Activated T-cell treated with anti-CD3 and anti-CD28 coated beads for 1 hour (primary cell): ENCODE results near the gene XXYLT1.

Experiments used
- DNase-seq: peaks from one replicate; pipeline ENCODE4 v3.0.0-alpha.2; 2020; ENCODE audit warnings: low read depth

Gene XXYLT1

DNA sequence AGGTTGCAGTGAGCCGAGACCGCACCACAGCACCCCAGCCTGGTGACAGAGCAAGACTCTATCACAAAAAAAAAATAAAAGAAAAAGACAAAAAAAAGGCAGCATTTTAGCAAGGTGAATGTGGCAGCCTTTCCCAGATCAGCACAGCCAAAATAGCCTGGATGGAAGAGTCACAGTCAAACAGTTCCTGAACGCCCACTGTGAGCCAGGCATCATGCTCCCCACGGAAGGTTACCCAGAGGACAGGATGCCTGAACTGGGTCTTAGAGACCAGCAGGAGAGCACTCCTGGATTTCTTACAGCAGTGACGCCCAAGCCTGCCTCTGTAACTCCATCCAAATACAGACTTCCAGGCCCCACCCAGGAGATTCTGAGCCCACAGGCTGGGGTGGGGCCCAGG, 4.5 kb downstream of the XXYLT1 start:
- DNase-seq: no peak

DNA sequence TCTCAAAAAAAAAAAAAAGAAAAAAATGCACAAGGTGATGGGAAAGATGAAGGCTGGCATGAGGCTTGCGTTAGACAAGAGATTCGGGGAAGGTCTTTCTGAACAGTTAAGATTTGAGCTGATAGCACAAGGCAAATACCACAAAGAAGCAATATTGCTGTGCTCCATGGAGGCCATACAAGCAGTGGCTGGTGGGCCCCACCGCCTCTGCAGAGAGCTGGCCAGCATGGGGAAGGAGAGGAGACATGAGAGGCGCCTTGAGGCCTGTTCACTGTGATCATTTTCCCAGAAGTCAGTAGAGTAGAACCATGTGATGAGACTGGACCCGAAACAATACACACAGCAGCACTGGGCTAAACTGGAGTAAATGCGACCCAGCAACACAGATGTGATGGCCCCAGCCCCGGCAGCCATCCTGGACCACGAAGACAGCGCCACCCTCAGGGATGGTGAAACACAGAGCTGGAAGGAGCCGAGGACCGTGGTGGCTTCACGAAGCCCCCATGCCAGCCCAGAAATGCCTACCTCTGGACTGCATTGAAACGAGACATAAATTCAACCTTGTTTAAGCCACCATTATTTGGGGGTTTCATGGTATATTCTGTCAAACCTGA, 5.5 kb downstream of the XXYLT1 start:
- DNase-seq: no peak

DNA sequence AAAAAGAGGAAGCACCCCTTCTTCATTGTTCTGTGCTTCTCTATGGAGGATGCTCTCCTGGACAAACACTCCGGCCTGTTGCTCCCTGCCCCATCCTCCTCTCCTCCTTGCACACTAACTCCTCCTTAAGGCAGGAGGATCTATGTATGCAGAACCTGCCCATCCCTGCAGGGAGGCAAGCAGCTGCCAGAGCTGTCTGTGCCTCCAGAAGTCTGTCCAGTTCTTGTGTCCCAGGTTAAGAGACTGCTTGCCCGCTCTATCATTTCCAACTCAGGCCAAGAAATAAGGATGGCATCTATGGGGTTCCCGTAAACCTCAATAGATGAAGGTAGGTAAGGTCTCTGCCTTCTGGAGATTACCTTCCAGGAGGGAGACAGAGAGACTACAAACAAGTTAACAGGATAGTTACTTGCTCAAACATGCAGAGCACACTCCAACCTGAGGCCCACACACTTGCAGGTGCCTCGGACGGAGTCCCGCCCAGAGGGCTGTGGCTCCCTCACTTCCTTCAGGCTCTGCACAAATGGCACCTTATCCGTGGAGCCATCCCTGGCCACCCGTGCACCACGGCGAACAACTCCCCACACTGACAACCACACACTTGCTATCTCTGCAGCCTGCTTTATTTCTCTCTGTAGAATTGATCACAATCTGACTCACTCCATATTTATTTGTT, 6.9 kb downstream of the XXYLT1 start:
- no peak for DNase-seq

DNA sequence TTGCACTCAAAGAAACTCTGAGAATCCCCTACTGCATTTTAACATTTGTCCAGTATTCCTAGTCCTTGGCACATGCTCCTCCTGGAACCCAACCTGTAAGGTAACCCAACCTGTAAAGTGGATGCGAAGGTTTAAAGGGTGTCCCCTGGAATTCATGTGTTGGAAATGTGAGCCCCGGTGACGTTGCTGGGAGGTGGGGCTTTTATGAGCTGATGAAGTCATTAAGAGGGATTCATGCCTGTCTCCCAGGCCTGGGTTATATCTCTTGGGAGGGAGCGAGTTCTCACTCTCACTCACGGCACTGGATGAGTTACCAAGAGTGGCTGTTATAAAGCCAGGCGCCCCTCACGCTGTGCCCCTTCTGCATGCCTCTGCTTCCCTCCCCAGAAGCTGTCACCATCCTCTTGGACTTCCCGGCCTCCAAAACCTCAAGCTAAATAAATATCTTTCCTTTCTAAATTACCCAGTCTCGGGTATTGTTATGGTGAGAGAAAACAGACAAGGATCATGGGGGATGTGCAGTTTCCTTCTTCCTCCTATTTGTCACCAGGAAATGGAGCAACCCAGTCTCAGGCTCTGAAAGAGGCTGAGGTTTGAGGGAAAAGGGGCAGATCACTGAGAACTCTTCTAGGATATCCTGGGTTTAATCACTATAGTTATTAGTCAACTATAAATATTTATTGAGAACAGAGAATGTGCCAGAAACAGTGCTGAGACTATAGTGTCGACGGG, 7.6 kb downstream of the XXYLT1 start:
- DNase-seq: no peak

DNA sequence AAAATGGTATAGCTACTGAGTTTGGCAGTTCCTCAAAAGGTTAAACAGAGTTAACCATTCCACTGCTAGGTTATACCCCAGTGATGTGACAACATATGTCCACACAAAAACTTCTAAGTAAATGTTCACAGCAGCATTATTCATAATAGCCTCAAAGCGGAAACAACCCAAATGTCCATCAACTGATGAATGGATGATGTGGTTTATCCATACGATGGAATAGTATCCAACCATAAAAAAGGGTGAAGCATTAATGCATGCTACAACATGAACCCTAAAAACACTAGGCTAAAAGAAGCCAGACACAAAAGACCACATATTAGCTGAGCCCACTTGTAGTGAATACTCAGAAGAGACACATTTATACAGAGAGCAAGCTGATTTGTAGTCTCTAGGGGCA, 9.0 kb downstream of the XXYLT1 start:
- DNase-seq: no peak

DNA sequence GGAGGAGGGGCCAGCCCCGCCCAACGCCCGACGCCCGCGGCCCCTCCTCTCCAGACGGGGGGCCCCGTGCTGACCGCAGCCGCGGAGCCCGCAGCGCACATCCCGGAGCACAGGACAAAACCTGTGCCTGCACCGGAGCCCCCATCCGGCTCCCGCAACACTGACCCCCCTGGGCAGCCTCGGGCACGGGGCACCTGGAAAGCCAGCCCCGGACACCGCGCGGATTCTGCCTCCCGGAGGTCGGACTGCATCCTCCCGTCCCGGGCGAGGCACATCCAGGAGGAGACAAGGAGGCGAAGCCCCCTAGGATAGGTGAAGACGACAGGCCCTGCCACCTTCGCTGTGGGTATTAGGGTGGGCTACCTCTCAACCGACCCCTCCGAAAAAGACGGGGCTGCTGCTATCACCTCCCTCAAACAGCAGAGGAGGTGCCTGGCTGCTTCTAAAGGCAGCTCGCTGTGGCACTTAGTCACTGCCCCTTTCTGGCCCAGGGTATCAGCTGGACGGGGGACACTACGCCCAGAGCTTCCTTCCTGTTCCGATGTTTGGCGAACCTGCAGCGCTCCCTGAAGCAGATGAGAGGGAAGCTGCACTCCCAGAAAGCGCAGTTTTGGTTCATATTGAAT, 10.6 kb downstream of the XXYLT1 start:
- DNase-seq: no peak

DNA sequence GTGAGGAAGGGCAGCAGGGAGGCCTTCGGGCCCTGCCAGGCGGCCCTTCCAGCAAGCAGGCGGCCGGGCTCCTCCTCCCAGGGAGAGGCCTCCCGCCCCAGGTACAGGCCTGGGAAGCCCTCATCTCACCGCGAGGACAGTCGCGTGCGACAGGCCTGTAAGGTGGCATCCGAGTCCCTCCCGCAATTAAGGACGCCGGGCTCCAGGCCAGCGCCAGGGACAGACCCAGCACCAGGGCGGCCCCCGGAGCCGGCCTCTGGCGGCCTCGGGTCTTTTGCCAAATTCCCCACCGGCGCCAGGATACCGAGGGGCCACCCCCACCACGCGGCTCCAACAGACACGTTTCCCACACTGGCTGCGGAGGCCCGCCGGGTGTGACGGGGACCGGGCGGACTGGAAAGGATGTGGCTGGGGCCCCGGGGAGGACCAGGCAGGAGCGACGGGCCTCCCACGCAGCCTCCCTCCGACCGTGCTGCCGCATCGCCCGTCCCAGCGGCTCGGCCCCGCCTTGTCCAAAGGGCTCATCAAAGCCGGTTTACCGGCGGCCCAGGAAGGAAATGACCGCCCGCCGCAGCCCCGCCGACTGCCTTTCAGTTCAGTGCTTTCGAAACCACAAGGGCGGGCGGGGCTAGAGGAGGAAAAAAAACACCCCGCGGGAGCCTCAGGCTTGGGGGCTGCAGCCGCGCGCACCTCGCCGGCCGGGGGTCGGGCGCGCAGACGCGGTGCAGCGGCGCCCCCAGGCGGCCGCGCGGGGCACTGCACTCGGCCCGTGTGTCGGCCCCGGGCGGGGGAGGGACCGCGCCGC, 11.3 kb downstream of the XXYLT1 start:
- DNase-seq: peak; percentile 76

DNA sequence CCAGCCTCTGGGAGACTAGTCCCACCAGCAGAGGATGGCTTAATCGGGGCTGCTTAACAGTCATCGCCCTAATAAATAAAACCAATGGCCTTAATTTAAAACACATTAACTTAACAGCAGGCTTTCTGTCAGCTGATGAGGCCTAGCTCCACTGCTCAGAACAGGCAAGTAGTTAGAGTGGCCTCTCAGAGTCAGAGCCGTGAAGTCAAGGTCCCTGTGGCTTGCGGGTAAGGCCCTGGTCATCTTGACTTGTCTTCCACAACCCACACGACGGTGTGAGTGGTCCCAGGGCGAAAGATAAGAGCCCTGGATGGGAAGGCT, 11.8 kb downstream of the XXYLT1 start:
- no peak for DNase-seq

DNA sequence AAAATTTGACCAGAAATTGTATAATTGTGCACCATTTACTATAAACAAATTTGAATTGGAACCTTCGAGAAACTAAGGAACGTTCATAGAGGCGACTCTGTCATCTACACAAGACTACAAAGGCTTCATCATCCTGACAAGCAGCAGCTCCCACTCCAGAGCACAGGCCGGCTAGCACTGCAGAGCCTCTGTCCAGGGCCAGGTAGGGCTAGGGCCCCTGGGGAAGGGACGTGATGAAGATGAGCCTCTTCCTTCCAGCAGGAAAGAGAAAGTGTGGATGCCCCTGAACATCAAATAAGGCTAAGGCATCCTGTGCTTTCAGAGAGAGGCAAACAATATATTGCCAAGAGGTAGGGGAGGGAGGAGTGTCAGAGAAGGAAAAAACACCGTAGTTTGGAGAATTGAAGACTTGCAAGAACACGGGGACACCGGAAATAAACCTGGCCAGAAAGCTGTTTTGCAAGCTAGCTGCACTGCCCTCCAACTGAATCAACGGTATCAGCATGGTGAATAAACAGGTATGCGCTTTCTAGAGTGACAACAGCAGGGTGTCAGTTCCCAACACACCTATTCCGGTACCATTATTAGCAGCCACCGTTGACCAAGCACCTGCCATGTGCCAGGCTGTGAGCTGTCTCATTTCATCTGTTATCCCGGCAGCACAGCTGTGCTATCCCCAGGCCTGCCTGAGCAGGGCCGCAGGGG, 12.4 kb downstream of the XXYLT1 start:
- no peak for DNase-seq

DNA sequence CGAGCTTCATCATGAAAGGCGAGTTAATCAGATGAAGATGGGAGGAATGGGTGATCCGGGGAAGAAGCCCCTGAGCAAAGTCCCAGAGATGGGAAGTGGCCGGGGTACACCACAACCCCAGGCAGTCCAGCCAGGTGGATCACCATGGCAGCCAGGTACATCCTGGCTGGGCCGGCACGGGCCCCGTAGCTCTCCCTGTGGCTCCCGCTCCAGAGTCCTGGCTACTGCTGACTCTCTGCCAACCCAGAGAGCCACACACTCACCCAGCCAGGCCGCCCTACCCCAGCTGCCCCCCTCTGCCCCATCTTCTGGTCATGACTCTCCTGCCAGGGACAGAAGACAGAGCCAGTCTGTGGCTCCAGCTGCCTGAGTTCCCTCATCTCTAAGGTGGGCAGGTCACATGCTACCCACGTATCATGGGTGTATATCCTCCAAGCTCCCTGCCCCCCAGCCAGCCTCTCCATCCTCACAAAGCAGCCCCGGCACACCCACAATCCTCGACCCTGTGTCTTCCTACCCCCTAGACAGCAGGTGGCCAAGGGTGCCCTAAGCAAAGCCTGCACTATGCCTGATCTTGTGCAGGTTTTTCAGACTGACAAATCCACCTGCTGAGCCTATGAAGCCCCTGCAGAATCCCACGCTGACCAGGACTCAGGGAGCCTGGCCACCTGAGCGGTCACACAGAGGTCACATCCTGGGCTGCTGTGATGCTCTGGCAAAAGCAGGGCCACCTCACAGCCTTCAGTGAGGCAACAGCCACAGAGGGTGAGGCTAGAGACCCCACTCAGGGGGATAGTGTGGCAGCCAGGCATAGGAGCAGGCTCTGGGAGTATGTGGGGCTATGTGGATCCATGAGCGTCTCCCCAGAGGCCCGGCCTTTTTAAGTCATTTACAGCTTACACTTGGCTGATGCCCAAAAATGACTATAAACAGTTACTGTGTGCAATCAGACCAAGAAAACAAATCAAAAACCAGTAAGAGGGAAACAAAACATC, 13.2 kb downstream of the XXYLT1 start:
- DNase-seq: no peak

DNA sequence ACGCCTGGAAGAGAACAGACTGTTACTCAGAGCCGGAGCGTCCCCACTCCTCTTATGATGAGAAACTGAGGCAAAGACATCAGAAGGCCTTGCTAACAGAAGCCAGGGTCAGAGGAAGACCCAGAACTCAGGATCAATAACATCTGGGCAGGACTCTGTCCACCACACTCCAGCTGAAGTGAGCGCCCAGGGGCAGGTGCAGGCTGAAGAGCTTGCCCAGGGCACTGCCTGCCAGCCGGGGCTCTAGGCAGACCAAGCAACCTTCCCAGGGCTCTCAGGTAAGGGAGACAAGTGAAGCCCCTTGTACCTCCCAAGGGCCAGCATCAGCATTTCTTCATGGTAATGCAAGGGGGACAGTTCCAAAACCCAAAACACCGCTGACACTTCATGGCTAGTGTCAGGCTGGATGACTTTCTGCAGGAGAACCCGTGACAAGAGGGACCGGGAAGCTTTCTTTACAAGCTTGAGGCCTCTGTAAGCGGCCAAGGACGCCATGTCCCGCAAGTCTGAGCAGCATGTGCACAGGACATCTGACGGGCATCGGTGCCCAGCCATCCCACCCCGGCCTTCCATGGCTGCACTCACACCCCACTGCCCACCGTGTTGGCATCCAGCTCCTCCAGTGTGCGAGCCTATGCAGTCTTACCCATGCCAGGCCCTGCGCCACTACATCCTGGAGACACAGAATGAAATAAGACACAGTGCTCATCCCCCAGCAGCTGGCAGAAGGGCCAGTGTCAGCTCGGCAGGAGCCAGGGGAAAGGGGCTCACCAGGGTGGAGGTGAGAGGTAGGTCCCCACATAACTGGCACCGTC, 14.1 kb downstream of the XXYLT1 start:
- DNase-seq: no peak

DNA sequence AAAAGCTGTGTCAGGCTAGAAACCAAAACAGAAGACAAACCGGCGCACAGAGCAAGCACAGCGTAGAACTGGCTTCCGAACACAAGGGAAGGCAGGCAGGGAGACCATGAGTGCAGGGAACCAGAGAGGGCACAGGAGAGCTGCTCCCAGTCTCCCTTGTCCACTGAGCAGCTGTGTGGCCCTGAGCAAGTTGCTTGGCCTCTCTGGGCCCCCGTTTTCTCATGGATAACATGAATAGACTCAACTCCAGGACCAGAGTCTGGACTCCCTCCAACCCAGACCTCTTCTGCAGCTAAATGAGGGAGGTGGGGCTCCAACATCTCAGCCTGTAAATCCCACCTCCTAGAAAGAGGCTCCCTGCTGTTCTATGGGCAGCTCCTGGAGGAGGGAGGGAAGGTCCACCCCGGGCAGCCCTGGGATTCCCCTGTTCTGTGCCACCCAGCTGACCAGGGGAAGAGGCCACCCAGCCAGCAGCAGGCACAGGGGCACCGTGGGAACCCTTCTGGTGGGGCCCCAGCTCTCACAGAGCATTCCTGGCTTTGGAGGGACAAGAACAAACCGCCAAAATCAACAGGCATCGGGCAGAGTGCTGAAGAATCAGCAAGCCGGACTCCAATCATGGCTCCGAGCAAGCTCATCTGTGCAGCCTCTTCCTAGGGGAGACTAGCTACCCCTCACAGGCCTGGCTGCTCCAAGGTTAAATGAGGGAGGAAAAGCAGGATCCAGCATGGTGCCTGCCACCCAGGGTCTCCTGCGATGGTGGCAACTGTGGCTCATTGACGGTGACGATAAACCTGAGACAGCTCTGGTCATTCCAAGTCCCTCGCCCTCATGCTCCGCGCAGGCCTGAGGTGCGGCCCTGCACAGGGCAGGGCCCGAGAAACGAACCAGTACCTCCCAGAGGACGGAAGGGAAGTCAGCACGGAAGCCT, 15.1 kb downstream of the XXYLT1 start:
- no peak for DNase-seq

DNA sequence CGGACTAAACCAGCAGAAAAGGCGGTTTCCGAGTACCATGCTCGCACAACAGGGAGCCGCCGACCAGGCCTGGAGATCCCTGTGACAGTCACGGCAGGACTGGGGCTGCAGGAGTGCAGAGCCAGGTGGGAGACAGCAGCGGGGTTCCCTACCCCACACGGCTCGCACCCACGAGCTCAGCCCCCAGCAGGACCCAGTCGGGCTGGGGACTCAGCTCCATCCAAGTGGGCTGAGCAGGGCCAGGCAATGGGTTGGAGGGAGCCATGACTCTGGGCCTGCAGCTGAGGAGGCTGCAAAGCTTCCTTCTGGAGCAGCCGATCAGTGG, 15.8 kb downstream of the XXYLT1 start:
- DNase-seq: no peak

DNA sequence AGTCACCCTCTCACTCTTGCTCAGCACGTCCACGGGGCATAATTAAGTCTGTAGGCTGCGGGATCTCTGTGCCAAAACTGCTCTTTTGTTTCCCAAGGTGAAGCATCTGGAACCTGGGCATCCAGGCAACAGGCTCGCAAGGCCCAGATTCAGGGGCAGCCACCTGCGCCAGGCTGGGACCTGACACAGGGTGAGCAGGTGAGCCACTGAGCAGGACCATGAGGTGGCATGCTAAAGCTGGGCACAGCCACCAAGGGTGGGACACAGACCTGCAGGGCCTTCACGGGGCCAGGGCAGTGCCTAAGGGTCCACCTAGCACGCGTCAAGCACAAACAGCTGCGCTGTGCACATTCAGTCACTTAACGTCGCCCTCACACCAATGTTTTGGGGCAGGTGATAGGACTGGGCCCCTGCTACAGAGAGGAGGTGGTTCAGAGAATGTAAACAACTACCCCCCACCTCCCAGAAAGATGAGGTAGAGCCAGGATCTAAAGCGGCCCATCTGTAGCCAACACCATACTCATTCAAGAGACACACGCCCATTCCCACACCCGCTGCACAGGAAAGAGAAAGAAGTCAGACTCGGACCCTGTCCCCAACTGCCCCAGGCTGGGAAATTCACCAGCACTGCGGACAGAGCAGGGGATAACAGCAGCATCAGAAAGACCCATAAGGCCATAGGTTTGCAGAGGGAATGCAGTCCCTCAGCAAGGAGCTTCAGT, 16.3 kb downstream of the XXYLT1 start:
- no peak for DNase-seq

DNA sequence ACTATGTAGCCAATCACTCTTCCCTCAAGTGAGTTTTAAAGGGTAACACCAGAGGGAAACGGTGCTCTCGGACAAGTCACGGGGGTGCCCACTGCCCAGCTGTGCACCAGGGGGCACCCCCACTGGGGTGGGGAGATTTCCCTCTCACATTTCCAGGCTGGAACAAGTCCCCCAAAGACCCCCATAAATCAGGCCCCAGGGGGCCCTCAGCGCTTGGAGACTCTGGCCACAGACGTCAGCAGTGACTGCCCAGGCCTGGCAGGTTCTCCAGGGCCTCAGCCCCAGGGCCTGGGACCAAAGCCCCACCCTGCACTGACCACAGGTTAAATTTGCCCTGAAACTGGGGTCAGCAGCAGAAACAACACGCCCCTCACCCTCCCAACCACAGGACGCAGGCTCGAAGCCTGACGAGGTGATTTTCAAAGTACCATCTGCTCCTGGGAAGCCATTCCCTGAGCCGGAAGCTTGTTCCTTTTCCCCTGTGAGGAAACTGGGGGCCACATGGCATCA, 17.0 kb downstream of the XXYLT1 start:
- DNase-seq: no peak

DNA sequence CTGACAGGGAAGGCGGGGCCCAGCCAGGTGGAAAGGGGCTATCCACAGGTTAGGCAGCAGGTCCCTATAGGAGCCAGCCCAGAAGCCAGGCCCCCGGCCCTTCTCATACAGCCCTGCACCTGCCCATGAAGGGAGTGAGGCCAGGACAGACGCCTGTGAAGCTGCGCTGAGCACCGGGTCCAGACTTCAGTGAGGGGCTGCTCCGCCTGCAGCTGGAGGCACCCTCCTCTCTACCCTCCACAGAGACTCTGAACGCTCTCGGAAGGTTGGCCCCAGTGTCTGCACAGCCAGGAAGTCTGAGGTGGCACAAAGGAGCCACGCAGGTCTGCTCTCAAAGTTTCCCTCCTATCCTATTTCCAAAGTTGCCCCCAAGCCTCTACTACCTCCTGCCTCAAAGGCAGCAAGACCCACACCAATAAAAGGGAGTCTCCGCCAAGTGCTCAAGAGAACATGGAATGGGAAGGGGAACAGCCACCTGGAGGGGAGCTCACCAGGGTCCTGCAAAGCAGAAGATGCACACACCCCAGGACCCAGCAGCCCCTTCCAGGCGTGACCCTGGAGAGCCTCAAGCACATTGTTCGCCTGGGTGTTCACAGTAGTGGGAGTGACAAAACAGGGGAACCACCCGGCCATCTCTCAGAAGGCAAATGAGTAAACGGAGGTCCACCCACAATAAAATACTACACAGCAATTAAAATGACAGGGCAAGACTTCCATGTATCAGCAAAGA, 19.5 kb downstream of the XXYLT1 start:
- DNase-seq: no peak
